H1 (cell line): Measurements from ENCODE around the gene NOX5. TPM values are rescaled to one million over a fixed set of nuclear protein-coding genes. Genes with fewer than 3 reads are reported as not detected.

Experiments used
- ATF2 ChIP-seq: IDR thresholded peaks from 2 replicates; pipeline ENCODE4 v1.6.1; 2012; ENCODE audit warnings: low read length, inconsistent platforms
- CBX5 ChIP-seq: fragments of 300-800, 300-1000 bp; sonication (generic); IDR thresholded peaks from 2 replicates; pipeline ENCODE4 v1.7.1; 2016; ENCODE audit warnings: antibody characterized with exemption, low read length, low read depth
- CTCF ChIP-seq, 3 experiments: IDR thresholded peaks; 1 replicate in 2 of 3; 2 replicates in 1 of 3; pipeline versions ENCODE4 v1.5.1 to v1.6.1; 2011; ENCODE audit warnings: low read length in 3 of 3, mild to moderate bottlenecking in 3 of 3, inconsistent platforms in 2 of 3, low read depth in 1 of 3, moderate library complexity in 1 of 3; ENCODE audit not compliant: insufficient read depth in 1 of 3; ENCODE audit errors: control extremely low read depth in 1 of 3
- JUND ChIP-seq: IDR thresholded peaks from 2 replicates; pipeline ENCODE4 v1.6.1; 2011; ENCODE audit warnings: mild to moderate bottlenecking, improper control_type of control experiment, low read length
- RBBP5 ChIP-seq: IDR thresholded peaks from 2 replicates; pipeline ENCODE4 v1.7.1; 2012; ENCODE audit warnings: low read depth, mild to moderate bottlenecking, inconsistent platforms, low read length, moderate library complexity, borderline replicate concordance
- TCF12 ChIP-seq: IDR thresholded peaks from 2 replicates; pipeline ENCODE4 v1.6.1; 2011; ENCODE audit warnings: low read depth, mild to moderate bottlenecking, low read length
- polyA plus RNA-seq, 7 experiments: library from polyadenylated mRNA; depleted of rRNA in 3 of 7; stranded (reverse) in 5 of 7; unstranded in 2 of 7; fragments of >200 nt in 5 of 7; fragments of 200-250 nt in 2 of 7; gene quantifications; 1 replicate in 5 of 7; 2 replicates in 1 of 7; 4 replicates in 1 of 7; pipeline versions ENCODE4 v1.2.1 to v1.2.3, GENCODE V29; 2011 to 2013; ENCODE audit warnings: missing spikeins in 2 of 7, mixed read lengths in 2 of 7
- total RNA-seq: library from RNA; stranded (reverse); fragmentation: NEBNext Ultra II Directional; extraction: Animal tissue kit (Norgen Biotek cat#: 25700); gene quantifications from 2 replicates; pipeline ENCODE4 v1.2.1, GENCODE V29; 2021

Gene NOX5
- total and polyA plus RNA-seq, 2 of the 8 experiments (the other 6 are each of a cell fraction or from before 2014, with no cell fraction given) = under 0.01 TPM; not detected in 1

- TF ChIP-seq CTCF (IDR thresholded peaks at IDR 0.05; ENCODE audit: control extremely low read depth in 1 of 3, insufficient read depth in 1 of 3, low read depth in 1 of 3, low read length in 3 of 3) (no peak), CBX5 (no peak), RBBP5 (no peak), ATF2 (no peak), JUND (no peak), TCF12 (no peak)
Observed at GRCh38 chr15:69100821-69101220, 86.3 kb downstream of the NOX5 start (continued).
